Astrocyte of the cerebellum (primary cell): ENCODE measurements around the gene NUDCD3.

Source experiments
- DNase-seq: peaks from one replicate; pipeline ENCODE4 v3.0.0-alpha.2; 2011; ENCODE audit warnings: low read depth
- H3K4me3 ChIP-seq: 2 replicates; pipeline ENCODE4 v1.5.1; 2011; ENCODE audit warnings: mild to moderate bottlenecking, low read depth, low read length, moderate library complexity
- CTCF ChIP-seq: IDR thresholded peaks from 2 replicates; pipeline ENCODE4 v1.5.1; 2012; ENCODE audit warnings: low read length, low read depth, moderate library complexity, mild to moderate bottlenecking; ENCODE audit errors: missing control alignments
- in situ Hi-C: cut with HindIII; loops from 2 replicates; pipeline ENCODE4 v1.10.0; 2017; ENCODE audit warnings: low sequenced_read_pairs

NUDCD3 gene

GRCh38 chr7:44384586-44385433 is 105.6 kb downstream of the NUDCD3 start:
- no peak for DNase-seq
- H3K4me3 ChIP-seq = no peak overlapping the region
- in situ Hi-C loops = no loop called here
- TF ChIP-seq CTCF = no peak

GRCh38 chr7:44383566-44383965 is 106.9 kb downstream of the NUDCD3 start:
- in situ Hi-C loops = no loop called here

GRCh38 chr7:44382459-44383265 is 107.8 kb downstream of the NUDCD3 start:
- in situ Hi-C loops = no loop called here

More at GRCh38 chr7:44383566-44383965, 106.9 kb downstream of the NUDCD3 start:
- TF ChIP-seq CTCF = no peak
- H3K4me3 ChIP-seq = no peak overlapping the region
- DNase-seq = peak; percentile 50

GRCh38 chr7:44381494-44382220 is 108.8 kb downstream of the NUDCD3 start:
- H3K4me3 ChIP-seq = no peak overlapping the region
- in situ Hi-C loops = no loop called here
- no peak for TF ChIP-seq CTCF
- DNase-seq = no peak

More at GRCh38 chr7:44382459-44383265, 107.8 kb downstream of the NUDCD3 start:
- no peak overlapping the region for H3K4me3 ChIP-seq
- DNase-seq = no peak
- TF ChIP-seq CTCF = no peak

- in situ Hi-C loops = no loop called here
- no peak for TF ChIP-seq CTCF
- DNase-seq = no peak
Observed at GRCh38 chr7:44380831-44381493, 109.5 kb downstream of the NUDCD3 start.

GRCh38 chr7:44380189-44380830 is 110.1 kb downstream of the NUDCD3 start:
- DNase-seq = no peak
- H3K4me3 ChIP-seq = no peak overlapping the region
- no peak for TF ChIP-seq CTCF
- in situ Hi-C loops = no loop called here

More at GRCh38 chr7:44380831-44381493, 109.5 kb downstream of the NUDCD3 start:
- H3K4me3 ChIP-seq = no peak overlapping the region
